Left hindlimb (tissue), 1 donor: ENCODE measurements around the gene GOLGA6D.
A peak's percentile ranks its signal among the peaks of the same experiment; 100 is the strongest.
"Not testable (repeated sequence)": the region's sequence is repeated elsewhere in the genome, so short reads cannot be mapped to it uniquely, and the experiment has no call there.

Source experiments
- DNase-seq: peaks from one replicate; pipeline ENCODE4 v3.0.0-alpha.2; 2018

The GOLGA6D gene

GRCh38 chr15:75333654-75334419, 51.2 kb downstream of the GOLGA6D start:
- DNase-seq: not testable (repeated sequence)

- no peak for DNase-seq
Measured at GRCh38 chr15:75335313-75335704, 52.7 kb downstream of the GOLGA6D start.

GRCh38 chr15:75335705-75336355, 53.2 kb downstream of the GOLGA6D start, which contains the start of gene COMMD4:
Gene COMMD4 (plus strand): TSS chr15:75336063. CDS start chr15:75336090, 27 bp downstream.
- peak; percentile 96 for DNase-seq

GRCh38 chr15:75338661-75339240, 56.1 kb downstream of the GOLGA6D start:
- no peak for DNase-seq

GRCh38 chr15:75339531-75340240, 57.1 kb downstream of the GOLGA6D start:
- no peak for DNase-seq

GRCh38 chr15:75342221-75342620, 59.6 kb downstream of the GOLGA6D start:
- DNase-seq: no peak

- DNase-seq: not testable (repeated sequence)
Measured at GRCh38 chr15:75343953-75344352, 61.3 kb downstream of the GOLGA6D start.
